Sigmoid colon (tissue), 7 donors: ENCODE results near the gene SYT15B. TPM values are rescaled to one million over a fixed set of nuclear protein-coding genes. Genes with fewer than 3 reads are reported as not detected.
"Not testable (repeated sequence)": the region's sequence is repeated elsewhere in the genome, so short reads cannot be mapped to it uniquely, and the experiment has no call there.

Experiments
- DNase-seq: peaks from one replicate; pipeline ENCODE4 v3.0.0-alpha.2; 2019
- H3K27ac ChIP-seq, 4 donors: fragments of 200-600 bp; sonication (generic); one replicate each; pipeline ENCODE4 v1.5.1; 2016 to 2019; ENCODE audit warnings: mild to moderate bottlenecking in 1 of 4
- H3K27me3 ChIP-seq, 3 donors: fragments of 200-600 bp; sonication (generic); one replicate each; pipeline ENCODE4 v1.5.1; 2019; ENCODE audit warnings: mild to moderate bottlenecking in 1 of 3
- H3K36me3 ChIP-seq, 4 donors: fragments of 200-600 bp; sonication (generic); one replicate each; pipeline ENCODE4 v1.5.1; 2016 to 2019
- H3K4me1 ChIP-seq, 4 donors: fragments of 200-600 bp; sonication (generic); one replicate each; pipeline ENCODE4 v1.5.1; 2017 to 2019
- H3K4me3 ChIP-seq, 4 donors: fragments of 200-600 bp; sonication (generic); one replicate each; pipeline ENCODE4 v1.5.1; 2017 to 2019; ENCODE audit warnings: mild to moderate bottlenecking in 2 of 4, moderate library complexity in 1 of 4
- H3K9me3 ChIP-seq, 4 donors: fragments of 200-600 bp in 3 of 4; sonication (generic) in 3 of 4; one replicate each; pipeline versions ENCODE4 v1.5.1 to v1.6.1; 2013 to 2019
- WGBS, 2 donors: extraction: QIAGEN DNeasy Blood & Tissue Kit; methylation state at CpG; one replicate each; pipeline ENCODE4 v1.1.7; 2013; 5-methylcytosine and 5-hydroxymethylcytosine counted together
- intact Hi-C: fragments of 100-400 bp; cut with DNase I; formaldehyde crosslinking; loops from one replicate; pipeline ENCODE4 v1.15.1; 2023
- polyA plus RNA-seq, 3 donors: library from polyadenylated mRNA; stranded (reverse); fragments of 200-250 nt; gene quantifications; one replicate each; pipeline ENCODE4 v1.2.3, GENCODE V29; 2013
- total RNA-seq, 4 donors: library from RNA; depleted of rRNA; stranded (reverse); fragments of >200 nt; gene quantifications; one replicate each; pipeline ENCODE4 v1.1.0, GENCODE V29; 2016
- donor health status: healthy with polysubstance abuse.
- donor health status: Bipolar disorder and iron deficiency.
- donor health status: healthy.

The SYT15B gene
- total and polyA plus RNA-seq, 7 donors: 0.27 to 2.5 (median 0.99) TPM

DNA sequence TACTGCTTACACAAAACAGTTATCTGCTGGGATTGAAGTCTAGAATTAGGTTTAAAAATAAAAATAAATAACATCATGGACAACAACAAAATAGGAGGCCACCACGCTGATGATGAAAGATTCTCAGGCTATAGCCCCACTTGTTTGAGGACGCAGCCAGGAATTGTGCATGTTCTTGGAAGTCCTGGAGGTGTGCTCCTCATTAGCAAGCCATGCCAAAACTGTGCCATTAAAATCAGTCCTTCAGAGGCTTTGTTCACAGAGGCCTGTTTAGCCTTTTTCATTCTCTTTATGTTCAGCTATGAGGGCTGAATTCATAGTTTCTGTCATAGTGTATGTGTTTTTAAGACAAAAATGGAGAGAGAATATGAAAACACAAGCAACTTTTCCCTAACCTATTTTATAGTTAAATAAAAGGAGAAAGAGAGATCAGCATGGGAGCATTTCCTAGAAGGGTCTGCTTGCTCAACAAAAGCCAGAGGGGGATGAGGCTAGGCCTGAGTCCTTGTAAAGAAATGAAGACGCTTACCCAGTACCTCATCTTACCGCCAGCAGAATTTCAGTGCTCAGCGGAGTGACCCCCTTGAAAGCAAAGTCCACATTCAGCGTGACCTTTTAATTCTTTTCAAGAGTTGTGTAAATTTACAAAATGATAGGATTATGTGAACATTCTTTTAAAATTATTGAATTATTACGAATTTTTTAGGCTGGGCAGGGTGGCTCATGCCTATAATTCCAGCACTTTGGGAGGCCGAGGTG lies 46.2 kb downstream of the SYT15B start:
- H3K9me3 ChIP-seq, H3K4me3 ChIP-seq, H3K4me1 ChIP-seq, intact Hi-C loops, H3K27me3 ChIP-seq, H3K27ac ChIP-seq, DNase-seq, H3K36me3 ChIP-seq: not testable (repeated sequence)
- 96 to 97% methylated on average over 4 of the region's 8 CpGs for WGBS, 2 donors

Other genes starting within 250 kb of the SYT15B start
- gene AGAP9, start 240.0 kb downstream of the SYT15B start, total RNA-seq: 1 to 10 TPM; 4.2 to 7.7 (median 6.5) TPM
- gene AGAP9, start 240.0 kb downstream of the SYT15B start, polyA plus RNA-seq: 1 to 10 TPM in 2 of 3 donors, under 1 TPM in 1; 0.60 to 8.2 (median 1.2) TPM
- gene NPY4R2, start 155.1 kb upstream of the SYT15B start, total RNA-seq: 1 to 10 TPM; 1.4 to 3.9 (median 1.8) TPM
- 1 to 10 TPM in 2 of 3 donors, not detected in 1; 1.2 to 2.7 TPM for gene NPY4R2, start 155.1 kb upstream of the SYT15B start, polyA plus RNA-seq
- gene FAM25C, start 236.2 kb upstream of the SYT15B start, total RNA-seq: not detected
- gene FAM25C, start 236.2 kb upstream of the SYT15B start, polyA plus RNA-seq: not detected